CD4-positive, alpha-beta T cell treated with Interleukin-4 for 1 hour (primary cell): ENCODE data around the gene CLCN6.

Experiments
- DNase-seq, 2 donors: peaks; one replicate each; pipeline ENCODE4 v3.0.0-alpha.2; 2020 to 2022

CLCN6 gene, protein sequence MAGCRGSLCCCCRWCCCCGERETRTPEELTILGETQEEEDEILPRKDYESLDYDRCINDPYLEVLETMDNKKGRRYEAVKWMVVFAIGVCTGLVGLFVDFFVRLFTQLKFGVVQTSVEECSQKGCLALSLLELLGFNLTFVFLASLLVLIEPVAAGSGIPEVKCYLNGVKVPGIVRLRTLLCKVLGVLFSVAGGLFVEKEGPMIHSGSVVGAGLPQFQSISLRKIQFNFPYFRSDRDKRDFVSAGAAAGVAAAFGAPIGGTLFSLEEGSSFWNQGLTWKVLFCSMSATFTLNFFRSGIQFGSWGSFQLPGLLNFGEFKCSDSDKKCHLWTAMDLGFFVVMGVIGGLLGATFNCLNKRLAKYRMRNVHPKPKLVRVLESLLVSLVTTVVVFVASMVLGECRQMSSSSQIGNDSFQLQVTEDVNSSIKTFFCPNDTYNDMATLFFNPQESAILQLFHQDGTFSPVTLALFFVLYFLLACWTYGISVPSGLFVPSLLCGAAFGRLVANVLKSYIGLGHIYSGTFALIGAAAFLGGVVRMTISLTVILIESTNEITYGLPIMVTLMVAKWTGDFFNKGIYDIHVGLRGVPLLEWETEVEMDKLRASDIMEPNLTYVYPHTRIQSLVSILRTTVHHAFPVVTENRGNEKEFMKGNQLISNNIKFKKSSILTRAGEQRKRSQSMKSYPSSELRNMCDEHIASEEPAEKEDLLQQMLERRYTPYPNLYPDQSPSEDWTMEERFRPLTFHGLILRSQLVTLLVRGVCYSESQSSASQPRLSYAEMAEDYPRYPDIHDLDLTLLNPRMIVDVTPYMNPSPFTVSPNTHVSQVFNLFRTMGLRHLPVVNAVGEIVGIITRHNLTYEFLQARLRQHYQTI

DNA sequence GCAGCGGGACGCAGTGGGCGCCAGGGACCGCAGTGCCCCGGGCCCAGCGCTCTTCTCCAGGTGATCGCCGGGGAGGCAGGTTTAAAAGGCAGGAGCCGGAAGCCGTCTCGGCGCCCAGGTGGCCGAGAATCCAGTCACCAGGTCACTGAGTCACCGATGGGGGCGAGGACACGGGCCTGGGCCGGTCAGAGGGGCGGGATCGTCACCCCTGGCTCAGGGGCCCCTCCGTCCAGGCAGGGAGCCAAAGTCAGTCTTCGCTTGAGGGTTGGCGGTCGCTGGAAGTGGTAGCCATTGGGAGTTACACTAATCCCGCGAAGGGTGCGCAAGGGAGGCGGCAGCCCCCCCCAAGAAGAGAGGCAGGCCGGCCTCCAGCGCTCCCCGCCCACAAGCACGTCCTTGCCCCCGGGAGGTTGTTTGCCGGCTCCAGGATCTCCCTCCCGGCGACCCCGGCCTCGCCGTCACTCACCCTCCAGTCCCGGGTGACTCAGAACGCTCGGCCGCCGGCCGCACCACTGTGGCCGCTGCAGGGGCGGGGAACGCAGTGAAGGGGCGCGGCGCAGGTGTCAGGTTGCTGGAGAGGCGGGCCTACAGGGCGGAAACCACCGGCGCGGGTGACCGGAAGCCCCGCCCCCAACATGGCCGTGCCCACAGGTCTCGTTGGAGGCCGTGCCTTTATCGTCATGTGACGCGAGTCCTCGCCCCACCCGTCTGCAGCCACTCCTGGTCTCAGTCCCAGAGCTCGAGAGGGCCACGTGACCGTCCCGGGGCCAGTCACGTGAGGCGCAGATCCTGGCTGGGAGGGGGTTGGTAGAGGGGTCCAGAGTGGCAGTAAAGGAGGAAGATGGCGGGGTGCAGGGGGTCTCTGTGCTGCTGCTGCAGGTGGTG, at the start of gene CLCN6, which contains the start of gene MTHFR:
CLCN6 (plus strand) TSS at position 770 of the 885 bp plus-strand sequence; CDS start at position 842, 72 bp downstream.
MTHFR (minus strand) TSS at position 543 of the 885 bp plus-strand sequence. CDS start 2,848 bp downstream, outside the sequence.
- peak; percentile 98 to 99 for DNase-seq

DNA sequence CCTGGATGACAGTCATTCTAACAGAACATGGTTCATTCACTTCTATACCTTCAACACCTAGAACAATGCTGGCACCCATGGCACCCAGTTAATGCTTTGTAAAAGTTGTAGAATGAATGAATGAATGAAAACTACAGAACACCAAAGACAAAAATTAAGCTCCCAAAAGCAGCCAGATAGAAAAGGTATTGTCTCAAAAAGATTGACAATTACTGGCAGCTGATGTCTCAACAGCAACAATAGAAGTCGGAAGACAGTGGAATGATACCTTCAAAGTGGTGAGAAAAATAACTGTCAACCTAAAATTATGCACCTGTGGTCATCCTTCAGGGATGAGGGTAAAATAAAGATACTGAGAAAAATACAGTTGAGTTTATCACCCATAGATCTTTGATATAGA, 48.9 kb upstream of the CLCN6 start:
- no peak for DNase-seq

- DNase-seq, result no peak
These were observed 46.2 kb upstream of the CLCN6 start for GRCh38 chr1:11759791-11760190.

- no peak for DNase-seq
These were observed 44.7 kb upstream of the CLCN6 start for GRCh38 chr1:11761285-11761684.

GRCh38 chr1:11761988-11762406, 44.0 kb upstream of the CLCN6 start, which contains the start of gene C1orf167:
Gene C1orf167 (plus strand): TSS chr1:11762193. CDS start chr1:11764401, 2,208 bp downstream.
- peak; percentile 15 to 17 for DNase-seq

GRCh38 chr1:11764115-11764514, 41.9 kb upstream of the CLCN6 start:
- DNase-seq, result no peak

- DNase-seq, result no peak
These were observed 41.5 kb upstream of the CLCN6 start for GRCh38 chr1:11764519-11764918.

DNA sequence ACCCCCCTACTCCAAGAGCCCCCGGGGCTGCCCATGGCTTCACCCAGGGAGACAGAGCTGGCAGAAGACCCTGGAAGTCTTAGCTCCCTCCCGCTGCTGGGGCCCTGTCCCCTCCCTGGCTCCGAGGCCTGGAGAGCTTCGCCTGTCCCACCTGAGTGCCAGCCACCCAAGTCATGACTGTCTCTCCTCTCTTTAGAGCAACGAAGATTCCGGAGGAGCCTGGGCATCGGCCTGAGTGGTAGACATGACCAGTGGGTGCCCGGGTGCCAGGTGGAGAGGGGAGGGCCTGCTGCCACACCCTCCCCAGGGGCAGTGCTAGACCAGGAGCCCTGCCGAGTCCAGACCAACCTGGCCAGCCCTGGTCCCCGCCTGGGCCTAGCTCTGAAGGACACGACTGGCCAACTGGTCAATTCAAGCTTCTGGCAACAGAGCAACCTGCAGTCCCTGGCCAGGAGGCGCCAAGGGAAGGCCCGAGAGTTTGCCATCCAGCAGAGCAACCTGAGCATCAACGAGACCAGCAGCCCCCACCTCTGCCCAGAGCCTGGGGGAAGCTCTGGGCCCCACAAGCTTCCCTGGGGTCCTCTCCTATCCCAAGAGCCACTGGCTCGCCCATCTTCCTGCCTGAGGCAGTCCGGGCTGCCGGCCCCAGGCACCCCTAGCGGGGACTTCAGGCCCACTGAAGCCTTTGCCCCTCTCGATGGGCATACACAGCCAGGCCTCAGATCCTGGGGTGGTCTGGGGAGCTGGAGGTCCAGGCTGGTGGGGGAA, 40.1 kb upstream of the CLCN6 start:
- no peak for DNase-seq

DNA sequence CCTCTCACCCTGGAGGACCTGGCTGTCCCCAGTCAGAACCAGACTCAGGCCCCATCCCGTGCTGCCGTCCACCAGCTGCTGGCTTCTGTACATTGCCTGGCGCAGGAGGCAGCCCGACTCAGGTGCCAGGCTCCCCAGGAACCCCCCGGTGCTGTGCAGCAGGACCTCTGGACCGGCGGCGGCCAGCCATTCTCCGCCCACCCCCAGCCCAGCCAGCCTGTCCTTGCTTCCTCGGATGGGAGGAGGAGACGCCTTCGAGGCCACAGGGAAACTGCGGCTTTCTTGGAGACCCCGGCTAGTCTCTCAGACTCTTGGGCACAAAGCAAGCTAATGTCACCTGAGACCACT, 39.6 kb upstream of the CLCN6 start:
- no peak for DNase-seq

DNA sequence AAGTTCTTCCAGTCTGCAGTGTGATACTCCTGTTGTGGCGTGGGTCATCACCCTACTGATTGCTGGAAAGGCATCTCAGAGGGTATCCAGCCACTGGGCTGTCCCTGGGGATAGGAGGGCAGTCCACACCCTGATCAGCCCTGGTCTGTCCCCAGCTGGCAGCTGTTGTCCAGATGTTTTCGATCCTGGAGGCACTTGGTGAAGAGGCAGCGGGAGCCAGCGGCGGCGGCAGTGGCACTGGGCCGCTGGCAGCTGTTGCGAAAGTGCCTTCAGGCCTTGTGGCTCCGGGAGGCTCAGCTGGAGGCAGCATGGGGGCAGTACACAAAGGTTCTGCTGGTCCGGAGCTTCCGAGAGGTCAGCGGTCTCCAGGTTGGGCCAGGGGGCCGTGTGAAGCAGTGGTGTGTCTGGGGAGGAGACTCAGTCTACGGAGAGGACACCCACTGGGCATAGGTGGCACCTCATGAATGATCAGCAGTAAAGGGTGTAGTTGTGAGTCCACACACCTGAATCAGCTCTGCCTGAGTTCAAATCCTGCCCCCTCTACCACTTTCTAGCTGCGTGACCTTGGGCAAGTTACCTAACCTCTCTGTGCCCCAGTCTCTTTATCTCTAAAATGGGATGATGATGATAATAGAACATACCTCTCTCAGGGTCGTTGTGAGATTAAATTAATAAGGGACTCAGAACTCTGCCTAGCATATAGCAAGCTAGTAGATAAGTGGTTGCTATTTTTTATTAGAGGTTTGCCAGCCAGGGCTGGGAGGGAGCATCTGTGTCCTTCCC, 37.9 kb upstream of the CLCN6 start:
- DNase-seq, result no peak

- DNase-seq, result no peak
These were observed 37.2 kb upstream of the CLCN6 start for GRCh38 chr1:11768821-11769220.

DNA sequence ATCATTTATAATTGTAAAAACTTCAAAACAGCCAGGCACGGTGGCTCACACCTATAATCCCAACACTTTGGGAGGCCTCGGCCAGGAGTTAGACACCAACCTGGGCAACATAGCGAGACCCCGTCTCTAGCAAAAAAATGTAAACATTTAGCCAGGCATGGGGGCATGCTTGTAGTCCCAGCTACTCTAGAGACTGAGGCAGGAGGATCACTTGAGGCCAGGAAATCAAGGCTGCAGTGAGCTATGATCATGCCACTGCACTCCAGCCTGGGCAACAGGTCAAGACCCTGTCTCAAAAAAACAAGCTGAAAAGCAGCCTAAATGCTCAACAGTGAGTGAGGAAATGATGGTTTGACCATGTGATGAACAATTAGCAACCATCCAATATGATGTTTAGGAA, 36.7 kb upstream of the CLCN6 start:
- DNase-seq, result no peak

GRCh38 chr1:11770011-11770410, 36.0 kb upstream of the CLCN6 start:
- no peak for DNase-seq

DNA sequence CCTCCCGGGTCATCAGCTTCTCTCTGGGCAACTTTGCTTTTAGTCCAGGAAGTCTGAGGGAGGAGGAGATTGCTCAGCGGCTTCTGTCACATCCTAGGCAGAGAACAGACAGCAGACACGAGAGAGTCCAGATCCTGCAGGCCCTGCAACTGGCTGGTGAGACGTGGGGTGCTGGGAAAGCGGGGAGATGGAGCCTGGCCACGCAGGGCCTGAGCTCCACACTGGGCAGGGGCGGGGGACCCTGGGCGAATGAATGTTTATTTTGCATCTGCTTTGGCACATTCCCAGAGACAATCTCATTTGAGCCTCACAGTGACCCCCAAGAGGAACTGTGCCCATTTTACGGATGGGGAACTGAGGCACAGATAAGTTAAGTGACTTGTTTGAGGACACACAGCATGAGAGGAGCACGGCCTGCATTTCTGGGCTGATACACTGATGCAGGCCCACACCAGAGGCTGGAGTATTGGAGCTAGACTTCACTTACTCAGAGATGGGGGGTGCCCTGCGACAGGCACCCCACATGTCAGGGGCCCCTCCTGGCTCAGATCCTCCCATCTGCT, 34.4 kb upstream of the CLCN6 start:
- DNase-seq, result no peak

GRCh38 chr1:11772458-11772857, 33.5 kb upstream of the CLCN6 start:
- DNase-seq, result no peak

GRCh38 chr1:11774753-11775152, 31.2 kb upstream of the CLCN6 start:
- DNase-seq, result no peak

DNA sequence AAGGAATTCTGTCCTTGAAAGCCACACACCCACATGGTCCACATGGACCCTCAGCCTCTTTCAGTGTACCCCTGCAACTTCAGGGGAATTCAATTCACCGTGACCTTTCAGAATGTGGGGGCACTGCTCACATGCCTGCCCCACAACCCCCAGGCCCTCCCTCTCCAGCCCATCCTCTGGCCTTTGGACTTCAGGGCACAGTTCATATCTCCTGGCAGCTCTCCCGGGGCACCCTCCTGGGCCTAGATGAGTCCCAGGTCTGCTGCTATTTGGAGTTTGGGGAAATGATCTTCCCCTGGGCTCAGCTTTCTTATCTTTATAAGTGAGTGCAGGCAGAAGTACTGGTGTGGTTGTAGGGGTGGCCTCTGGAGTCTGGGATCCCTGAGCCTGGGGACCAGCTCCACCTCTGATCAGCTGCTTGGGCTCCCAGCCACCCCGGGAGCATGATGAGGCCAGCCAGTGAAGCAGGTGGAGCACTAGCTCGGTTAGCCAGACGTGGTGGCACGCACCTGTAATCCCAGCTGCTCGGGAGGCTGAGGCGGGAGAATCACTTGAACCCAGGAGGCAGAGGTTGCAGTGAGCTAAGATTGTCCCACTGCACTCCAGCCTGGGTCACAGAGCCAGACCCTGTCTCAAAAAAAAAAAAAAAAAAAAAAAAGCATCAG, 28.2 kb upstream of the CLCN6 start:
- DNase-seq, result no peak

DNA sequence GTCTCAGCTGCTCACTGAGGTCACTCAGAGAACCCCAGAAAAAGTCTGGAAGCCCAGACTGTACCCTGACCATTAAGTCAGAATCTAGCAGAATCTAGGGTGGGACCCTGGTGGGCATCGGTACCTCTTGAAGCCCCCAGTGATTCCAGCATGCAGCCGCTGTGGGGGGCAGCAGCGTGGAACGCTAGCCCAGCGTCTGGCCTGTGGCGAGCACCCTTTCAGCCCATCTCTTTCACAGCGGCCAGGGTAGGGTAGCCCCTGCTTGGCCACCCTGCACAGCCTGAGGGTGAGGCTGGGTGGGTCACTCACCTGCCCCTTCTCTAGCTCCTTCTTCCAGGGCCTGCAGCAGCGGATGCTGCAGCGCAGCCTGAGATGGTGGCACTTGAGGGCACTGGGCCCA, 27.7 kb upstream of the CLCN6 start:
- no peak for DNase-seq

DNA sequence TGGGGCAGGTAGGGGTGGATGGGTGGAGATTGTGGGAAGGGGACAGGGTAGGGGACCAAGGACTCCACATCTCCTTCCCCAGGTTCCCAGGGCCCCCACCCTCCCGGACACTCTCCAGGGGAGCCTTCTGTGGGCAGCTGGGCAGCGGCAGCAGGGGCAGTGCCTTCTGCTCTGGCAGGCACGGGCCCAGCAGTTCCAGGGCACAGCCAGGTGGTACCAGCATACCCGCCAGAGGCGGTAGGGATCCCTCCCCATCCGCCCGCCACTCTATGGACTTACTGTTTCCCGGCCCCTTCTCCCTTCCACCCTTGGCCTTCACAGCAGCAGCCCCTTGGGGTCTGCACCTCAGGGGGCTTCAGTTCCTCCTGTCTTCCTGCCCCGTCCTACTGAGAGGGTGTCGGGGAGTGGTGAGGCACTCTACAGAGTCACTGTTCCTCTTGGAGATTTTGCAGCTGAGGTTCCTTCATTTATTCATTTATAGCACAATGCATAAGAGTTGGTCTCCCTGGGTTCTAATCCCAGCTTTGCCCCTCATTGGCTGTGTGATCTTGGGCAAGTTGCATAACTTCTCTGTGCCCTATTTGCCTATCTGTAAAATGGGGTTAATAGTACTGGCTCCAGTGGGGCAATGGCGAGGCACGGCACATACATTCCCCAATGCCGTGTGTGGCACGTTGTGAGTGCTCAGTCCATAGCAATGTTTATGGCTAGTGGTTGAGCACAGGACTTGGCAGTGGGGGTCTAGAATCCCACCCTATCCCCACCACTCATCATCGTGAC, 27.0 kb upstream of the CLCN6 start:
- DNase-seq, result no peak
